ENCODE data around the gene CMTM4.
"Not testable (repeated sequence)": the region's sequence is repeated elsewhere in the genome, so short reads cannot be mapped to it uniquely, and the experiment has no call there.

Gene CMTM4

DNA sequence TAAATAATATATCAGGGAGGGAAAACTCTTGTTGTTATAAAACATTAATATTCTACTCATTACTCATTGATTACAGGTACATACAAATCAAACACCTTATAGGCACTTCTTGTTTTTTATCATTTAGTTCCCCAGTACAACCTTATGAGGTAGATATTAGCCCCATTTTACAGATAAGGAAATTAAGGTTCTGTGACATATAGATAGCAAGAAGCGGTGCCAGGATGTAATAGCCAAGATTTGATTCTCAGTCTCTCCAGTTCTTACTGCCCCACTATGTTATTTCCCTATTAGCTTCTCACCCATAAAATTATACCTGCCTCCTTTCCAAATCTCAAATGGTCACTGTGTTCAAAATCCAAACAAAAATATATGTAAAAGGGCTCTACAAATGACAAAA, 55.2 kb downstream of the CMTM4 start:
- DNase-seq (ENCODE audit: low read depth): no peak

DNA sequence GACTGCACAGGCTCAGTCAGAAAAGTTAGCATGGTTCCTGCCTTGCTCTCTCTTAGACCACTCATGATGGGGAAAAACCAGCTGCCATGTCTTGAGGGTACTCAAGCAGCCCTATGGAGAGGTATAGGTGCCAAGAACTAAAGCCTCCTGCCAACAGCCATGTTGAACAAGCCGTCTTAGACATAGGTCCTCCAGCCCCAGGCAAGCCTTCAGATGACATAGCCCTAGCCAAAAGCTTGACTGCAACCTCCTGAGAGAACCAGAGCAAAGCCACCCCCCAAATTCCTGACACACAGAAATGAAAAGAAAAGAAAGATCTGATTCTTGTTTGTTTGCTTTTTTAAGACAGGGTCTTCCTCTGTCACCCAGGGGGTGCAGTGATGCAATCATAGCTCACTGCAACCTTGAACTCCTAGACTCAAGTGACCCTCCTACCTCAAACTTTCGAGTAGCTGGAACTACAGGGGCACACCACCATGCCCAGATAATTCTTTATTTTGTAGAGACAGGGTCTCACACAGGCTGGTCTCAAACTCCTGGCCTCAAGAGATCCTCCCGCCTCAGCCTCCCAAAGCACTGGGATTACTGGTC, 55.7 kb downstream of the CMTM4 start:
- DNase-seq (ENCODE audit: low read depth): no peak

DNA sequence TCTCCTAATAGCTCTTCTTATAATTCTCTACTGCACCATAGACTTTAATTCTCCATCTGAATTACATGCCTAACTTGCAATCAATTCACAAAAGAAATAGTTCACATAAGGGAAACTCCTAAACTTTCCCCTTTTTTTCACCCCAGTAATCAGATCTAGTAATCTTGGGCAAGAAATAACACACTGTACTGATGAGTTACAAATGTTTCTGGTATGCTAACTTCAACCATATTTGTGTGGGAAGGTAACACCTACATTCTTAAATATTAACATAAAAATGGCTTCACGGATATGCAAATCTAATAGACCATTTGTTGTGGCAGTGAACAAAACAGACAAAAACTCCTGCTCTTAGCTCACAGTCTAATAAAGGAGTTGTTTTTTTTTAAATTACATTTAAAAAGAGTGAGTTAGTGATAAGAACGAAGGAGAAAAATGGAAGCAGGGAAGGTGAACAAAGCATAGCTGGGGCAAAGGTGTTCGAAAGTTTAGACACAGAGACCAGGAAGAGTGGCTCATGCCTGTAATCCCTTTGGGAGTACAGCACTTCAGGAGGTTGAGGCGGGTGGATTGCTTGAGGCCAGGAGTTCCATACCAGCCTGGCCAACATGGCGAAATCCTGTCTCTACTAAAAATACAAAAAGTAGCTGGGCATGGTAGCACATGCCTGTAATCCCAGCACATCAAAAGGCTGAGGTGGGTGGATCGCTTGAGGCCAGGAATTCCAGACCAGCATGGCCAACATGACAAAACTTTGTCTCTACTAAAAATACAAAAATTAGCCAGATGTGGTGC, 57.3 kb downstream of the CMTM4 start:
- DNase-seq (ENCODE audit: low read depth): no peak

DNA sequence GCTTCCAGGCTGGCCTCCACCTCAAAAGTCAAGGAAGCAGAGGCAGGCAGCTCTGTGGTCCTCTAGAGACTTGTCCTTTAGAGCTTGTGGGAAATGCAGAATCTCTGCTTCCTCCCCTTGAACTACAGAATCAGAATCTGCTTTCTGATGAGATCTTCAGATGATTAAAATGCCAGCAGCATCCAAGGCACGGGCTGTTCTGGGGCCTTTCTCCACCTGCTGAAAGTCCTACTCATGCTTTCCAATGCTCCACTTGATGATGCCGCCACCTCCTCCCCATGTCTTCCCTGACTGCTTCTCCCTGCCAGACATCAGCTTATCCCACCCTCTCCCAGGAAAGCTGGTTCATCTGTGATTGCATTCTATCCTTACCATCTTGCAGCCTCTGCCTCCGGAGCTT, 58.7 kb downstream of the CMTM4 start:
- no peak for DNase-seq (ENCODE audit: low read depth)

DNA sequence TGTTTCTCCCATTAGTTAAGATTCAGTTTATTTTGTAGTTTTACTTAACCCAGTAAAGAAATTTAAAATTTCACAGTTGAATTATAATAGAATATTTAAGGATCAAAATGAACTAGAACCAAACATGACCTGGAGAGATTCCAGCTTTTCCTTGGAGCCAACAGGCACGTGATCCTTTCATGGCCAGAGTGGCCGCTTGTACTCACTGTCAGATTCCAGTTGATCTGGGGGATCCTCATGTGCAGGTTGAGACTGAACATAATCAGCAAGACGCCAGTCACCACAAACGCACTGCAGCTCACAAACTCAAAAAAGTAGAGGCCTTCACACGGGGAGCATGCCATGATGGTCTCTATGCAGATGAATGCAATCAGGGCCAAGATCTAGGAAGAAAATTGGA, 60.3 kb downstream of the CMTM4 start:
- DNase-seq (ENCODE audit: low read depth): no peak

DNA sequence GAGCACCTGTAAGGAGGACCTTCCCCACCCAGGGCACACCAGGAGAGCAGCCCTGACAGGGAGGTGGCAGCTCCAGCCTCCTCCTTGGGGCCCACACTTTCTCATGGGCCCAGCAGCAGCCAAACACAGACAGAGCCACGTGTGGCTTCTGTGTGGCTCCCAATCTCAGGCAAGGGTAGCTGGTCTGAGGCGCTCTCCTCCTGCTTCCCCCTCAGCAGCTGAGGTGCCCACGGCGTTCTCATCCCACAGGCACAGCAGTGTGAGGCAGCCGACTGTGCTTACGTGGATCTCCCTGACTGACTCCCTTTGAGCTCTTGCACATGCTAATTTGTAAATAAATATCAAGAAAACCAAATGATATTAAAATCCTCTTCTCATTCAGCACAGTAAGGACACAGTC, 61.1 kb downstream of the CMTM4 start:
- DNase-seq (ENCODE audit: low read depth): no peak

DNA sequence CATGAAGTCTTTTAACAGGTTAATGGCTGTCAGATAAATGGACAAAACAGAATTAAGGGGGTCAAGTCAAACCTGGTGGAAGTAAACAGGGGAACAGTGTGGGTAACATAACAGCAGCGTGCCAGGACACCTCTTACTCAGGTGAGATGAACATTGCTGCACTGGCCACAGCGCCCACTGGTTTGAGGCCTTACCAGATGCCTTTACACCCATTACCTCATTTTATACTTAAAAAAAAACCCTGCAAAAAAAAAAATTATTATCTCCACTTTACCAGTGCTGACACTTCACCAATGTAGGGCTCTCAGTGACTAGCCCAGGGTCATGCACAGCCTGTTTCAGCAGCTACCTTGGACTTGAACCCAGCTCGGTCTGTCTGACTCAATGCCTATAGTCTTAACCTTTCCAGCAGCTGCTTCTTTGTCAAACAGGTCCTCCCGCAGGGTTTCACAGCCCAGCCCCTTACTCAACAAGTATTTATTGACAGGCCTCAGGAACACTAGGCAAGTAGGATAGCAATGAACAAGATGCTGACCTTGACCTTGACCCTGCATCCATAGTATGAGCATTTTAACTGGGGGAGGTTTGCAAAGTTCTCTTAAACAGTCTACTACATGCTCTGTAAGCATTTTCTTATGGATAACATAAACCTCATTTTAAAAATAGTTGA, 61.9 kb downstream of the CMTM4 start:
- DNase-seq (ENCODE audit: low read depth): no peak

DNA sequence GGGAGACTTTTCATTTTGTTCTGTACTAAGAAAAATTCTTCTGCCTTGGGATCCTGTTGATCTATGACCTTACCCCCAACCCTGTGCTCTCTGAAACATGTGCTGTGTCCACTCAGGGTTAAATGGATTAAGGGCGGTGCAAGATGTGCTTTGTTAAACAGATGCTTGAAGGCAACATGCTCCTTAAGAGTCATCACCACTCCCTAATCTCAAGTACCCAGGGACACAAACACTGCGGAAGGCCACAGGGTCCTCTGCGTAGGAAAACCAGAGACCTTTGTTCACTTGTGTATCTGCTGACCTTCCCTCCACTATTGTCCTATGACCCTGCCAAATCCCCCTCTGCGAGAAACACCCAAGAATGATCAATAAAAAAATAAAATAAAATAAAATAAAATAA, 65.0 kb downstream of the CMTM4 start:
- DNase-seq (ENCODE audit: low read depth): not testable (repeated sequence)

DNA sequence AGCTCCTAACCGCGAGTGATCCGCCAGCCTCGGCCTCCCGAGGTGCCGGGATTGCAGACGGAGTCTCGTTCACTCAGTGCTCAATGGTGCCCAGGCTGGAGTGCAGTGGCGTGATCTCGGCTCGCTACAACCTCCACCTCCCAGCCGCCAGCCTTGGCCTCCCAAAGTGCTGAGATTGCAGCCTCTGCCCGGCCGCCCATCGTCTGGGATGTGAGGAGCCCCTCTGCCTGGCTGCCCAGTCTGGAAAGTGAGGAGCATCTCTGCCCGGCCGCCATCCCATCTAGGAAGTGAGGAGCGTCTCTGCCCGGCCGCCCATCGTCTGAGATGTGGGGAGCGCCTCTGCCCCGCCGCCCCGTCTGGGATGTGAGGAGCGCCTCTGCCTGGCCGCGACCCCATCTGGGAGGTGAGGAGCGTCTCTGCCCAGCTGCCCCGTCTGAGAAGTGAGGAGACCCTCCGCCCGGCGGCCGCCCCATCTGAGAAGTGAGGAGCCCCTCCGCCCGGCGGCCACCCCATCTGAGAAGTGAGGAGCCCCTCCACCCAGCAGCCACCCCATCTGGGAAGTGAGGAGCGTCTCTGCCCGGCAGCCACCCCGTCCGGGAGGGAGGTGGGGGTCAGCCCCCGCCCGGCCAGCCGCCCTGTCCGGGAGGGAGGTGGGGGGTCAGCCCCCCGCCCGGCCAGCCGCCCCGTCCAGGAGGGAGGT, 65.8 kb downstream of the CMTM4 start:
- DNase-seq (ENCODE audit: low read depth): not testable (repeated sequence)

DNA sequence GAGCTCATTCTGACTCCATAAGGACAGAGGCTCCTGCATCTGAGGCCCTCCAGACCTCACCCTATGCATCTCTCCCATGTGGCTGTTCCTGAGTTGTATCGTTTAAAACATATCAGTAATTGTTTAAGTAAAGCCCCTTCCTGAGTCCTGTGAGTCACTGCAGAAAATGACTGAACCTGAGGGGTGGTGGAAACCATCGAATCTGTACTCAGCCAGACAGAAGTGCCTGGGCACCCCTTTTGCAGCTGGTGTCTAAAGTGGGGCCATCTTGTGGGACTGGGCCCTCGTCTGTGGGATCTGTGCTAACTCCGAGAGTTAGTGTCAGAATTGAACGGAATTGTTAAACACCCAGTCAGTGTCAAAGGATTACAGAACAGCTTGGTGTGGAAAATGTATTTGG, 66.7 kb downstream of the CMTM4 start:
- DNase-seq (ENCODE audit: low read depth): no peak

DNA sequence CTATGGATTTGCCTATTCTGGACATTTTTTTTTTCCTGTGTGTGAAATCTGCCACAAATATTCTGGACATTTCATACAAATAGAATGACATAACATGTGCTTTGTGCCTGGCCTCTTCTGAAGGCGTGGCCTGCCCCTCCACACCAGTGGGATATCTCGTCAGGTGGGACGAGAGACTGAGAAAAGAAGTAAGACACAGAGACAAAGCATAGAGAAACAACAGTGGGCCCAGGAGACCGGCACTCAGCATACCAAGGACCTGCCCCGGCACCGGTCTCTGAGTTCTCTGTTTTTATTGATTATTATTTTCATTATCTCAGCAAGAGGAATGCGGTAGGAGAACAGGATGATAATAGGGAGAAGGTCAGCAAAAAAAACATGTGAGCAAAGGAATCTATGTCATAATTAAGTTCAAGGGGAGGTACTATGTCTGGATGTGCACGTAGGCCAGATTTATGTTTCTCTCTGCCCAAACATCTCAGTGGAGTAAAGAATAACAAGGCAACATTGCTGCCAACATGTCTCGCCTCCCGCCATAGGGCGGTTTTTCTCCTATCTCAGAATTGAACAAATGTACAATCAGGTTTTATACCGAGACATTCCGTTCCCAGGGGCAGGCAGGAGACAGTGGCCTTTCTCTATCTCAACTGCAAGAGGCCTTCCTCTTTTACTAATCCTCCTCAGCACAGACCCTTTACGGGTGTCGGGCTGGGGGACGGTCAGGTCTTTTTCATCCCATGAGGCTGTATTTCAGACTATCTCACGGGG, 68.7 kb downstream of the CMTM4 start:
- not testable (repeated sequence) for DNase-seq (ENCODE audit: low read depth)

DNA sequence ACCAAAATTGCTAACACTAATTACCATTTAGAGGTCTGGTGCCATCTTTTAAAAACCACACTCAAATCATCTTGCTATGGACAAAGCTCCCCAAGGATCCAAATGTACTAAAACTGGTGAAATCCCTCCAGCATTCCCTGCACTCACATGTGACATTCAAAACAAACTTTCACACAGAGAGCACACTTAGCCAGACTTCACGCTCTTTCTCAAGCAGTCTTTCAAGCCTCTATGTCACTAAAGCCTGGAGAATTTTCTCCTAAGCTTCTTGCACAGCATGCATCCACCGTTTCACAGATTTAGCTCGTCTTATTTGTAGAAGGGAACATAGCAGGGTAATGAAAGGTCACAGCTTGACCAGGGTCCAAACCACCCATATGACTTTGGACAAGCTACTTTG, 72.8 kb downstream of the CMTM4 start:
- DNase-seq (ENCODE audit: low read depth): no peak

DNA sequence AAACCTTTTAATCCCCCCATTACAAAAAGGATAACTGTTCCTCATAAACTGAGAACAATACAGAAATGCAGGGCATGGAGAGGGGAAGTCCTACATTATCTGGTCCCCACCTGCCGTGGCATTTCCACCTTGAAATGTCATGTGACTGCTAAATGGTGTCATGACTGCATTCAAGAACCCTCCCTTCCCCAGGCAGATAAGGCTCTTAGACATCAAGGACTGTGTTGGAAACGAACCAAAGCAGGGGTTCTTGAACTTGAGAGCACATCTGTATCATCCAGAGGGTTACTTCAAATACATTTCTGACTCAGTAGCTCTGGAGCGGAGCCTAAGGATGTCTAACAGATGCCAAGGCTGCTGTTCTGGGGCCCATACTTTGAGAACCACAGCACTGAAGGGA, 73.7 kb downstream of the CMTM4 start:
- DNase-seq (ENCODE audit: low read depth): no peak

DNA sequence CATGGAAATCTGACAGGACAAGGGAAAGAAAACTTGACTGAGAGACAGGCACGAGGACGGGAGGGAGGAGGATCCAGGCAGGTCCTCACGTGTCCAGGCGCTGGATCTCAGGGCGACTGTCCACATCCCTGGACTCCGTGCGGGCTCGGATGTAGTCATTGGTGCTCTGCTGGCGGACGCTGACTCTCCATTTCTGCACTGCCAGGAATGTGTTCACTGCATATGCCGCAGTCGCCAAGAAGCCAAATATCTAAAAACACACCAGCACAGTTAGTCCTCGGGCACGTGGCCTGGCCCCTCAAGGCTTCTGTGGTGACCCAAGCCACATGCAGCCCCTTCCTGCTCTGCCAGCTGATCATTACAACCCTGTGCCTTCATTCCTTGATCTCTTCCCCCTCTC, 74.6 kb downstream of the CMTM4 start:
- DNase-seq (ENCODE audit: low read depth): no peak

DNA sequence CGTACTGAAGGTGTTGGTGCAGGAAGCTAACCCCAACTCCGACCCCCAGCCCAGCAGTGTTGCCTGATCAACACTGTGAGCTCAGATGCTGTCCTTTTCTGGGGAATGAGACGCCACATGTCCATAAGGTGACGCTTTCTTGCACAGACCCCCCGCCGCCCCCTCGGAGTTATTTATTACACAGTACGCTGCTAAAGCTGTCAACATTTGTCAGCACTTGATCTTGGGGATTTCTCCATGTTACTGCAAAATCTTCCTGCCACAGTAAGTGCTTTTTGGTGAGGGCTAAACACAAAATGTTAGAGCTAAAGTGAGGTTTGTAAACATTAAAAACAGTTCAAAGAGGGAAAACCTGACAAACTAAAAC, 76.1 kb downstream of the CMTM4 start:
- DNase-seq (ENCODE audit: low read depth): no peak

DNA sequence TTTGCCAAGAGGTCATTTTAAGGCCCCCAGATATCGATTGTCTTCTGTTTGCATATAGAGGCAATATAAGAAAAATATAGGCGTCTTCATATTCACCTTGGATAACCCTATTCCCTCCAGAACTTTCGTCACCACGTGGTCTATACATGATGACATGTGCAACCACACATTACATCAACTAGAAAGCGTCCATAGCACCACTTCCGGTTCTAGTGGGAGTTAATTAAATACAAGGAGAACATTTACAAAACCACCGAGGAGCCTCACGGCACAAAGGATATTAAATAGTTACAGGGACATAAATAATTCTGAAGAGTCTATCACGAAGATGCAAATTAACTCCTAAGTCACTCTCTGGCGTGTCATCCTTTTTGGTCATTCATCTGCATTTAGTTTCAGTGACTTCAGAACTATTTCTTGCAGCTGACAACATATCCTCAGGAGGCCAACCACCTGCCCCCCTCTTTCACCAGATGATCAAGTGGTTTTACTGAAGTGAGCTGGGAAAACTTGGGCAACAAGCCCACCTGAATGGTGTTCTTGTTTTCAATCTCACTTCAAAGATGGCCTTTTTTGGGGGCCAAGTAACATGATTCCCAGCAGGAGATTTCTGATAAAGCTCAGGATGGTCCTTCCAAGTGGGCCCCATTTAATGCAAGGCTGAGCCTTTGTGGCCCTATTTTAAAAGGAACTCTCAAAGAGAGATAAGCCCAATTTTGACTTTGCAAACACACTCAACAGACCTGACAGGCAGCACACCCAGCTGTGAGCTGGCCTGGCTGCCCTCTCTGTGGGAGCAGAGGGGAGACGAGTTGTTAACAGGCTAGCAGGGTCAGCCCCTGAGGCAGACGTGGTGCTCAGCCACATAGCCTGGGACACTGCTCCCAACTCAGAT, 76.8 kb downstream of the CMTM4 start:
- DNase-seq (ENCODE audit: low read depth): no peak

DNA sequence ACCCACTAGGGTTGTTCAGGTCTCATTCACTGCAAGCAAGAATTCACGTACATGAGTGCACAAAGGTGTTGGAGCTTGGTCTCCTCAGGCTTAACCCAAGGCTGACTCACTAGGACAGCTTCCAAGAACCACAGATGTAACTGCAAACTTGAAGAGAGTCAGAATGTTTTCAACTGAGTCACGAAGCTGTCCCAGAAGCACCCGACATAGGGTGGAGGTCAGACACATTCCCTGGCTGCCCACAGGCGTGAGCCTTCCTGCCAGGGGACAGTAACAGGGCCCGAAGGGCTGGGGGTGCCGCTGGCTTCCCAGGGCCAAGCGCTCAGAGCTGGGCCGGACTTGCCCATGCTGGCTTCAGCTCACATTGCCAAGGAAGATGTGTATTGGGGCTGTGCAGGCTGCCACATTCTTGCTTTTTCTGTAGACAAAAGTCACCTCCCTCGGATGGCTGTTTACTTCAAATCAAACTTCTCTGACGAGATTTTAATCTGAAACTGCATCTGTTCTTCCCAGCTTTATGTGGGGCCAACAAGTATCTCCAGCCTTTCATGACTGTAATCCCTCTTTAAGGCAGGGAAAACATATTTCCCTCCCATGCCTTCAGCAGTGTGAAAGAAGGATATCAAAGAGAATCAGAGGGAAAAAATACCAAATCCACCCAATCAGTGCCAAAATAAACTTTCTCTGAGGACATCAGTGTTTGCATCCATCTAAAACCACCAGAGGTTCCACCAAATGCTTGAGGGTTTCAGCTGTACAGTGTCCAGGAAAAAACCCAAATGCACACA, 77.8 kb downstream of the CMTM4 start:
- DNase-seq (ENCODE audit: low read depth): no peak

DNA sequence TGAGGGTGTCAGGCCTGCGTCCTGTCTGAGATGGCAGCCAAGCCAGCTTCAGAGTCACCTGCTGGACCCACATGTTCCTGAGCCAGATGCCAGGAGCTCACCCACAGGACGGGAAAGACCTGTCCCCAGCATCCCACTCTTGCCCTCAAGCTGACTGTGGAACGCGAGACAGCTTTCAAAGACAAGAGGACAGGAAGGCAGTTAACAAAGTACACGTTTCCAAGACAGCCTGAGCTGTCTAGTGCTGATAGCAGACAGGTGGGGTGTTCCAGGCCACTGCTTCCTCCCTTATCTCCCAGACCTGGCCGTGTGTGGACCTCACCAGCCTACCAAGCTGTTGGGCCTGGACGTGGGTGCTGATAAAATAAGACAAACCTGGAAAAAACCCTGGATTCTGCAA, 78.8 kb downstream of the CMTM4 start:
- DNase-seq (ENCODE audit: low read depth): no peak

DNA sequence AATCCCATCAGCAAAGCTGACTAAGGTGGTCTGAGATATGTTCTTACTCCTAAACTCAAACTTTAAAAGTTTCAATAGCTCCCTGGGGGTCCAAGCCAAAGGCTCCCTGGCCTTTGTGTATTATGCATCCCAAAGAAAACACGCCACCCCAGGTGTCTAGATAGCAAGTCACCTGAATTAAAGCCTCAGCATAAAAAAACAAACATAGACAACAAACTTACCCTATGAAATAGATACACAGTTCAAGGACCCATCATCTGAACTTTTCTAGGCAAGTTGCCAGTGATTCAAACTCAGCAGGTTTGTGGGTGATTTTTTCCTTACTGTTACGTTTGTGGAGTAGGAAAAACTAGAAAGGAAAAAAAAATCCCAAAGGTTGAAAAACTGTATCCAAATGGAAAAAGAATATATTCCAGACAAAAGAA, 79.5 kb downstream of the CMTM4 start:
- no peak for DNase-seq (ENCODE audit: low read depth)

DNA sequence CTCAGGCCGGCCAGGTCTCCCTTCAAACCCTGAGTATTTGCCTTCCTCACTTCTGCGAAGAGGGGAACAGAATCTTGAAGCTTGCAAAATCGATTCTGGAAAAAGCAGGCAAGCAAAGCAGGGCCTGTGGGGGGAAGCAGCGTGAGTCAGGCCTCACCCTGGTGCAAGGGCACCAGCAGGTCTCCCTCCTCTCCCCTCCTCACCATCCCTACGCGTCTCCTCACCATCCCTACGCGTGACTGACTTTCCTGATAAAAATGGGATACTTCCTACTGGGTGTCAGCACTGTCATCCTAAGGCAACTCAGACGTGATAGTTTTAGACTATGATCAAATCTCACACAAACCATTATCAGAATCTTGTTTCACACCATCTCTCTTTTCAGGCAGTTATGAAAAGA, 80.0 kb downstream of the CMTM4 start:
- no peak for DNase-seq (ENCODE audit: low read depth)
